ENCODE results near the gene GLB1L3.

The GLB1L3 gene

GRCh38 chr11:134358165-134358855 lies 82.1 kb downstream of the GLB1L3 start:
- Histone ChIP-seq H3K36me3 (ENCODE audit: control insufficient read depth in 2 of 2, insufficient read depth in 1 of 2, low read length in 2 of 2) (peaks cover 0 to 14% of the 10 kb centered on the region in 2 experiments; a peak in 1 of 3 replicates), H3K4me3 (ENCODE audit: low read depth, low read length) (no peak overlapping the region), H3K9me3 (ENCODE audit: control insufficient read depth, insufficient read depth, low read depth, low read length) (no peaks in the 10 kb centered on the region), H3K27ac (ENCODE audit: extremely low read depth, low read depth, low read length) (no peak overlapping the region), H3K4me1 (ENCODE audit: control insufficient read depth, insufficient read depth, low read length) (no peaks in the 10 kb centered on the region)
- POLR2A ChIA-PET = no interaction called here
- CTCF ChIA-PET = interaction anchor here (0.7 to 1.7 kb wide), 3 partner anchors 96 to 510 kb away, joined by 3 read pairs; no protein-coding TSS in a partner anchor
- TF ChIP-seq ZNF214 (tag by site-specific recombination; IDR thresholded peaks at IDR 0.05; ENCODE audit: borderline replicate concordance) = no peak
- TF ChIP-seq ZNF175 (tag by site-specific recombination; IDR thresholded peaks at IDR 0.05) = no peak
- no peak for TF ChIP-seq ZNF660 (tag by site-specific recombination; IDR thresholded peaks at IDR 0.05)
- no peak for TF ChIP-seq ZSCAN23 (tag by site-specific recombination; IDR thresholded peaks at IDR 0.05)
- TF ChIP-seq ZNF596 (tag by site-specific recombination; IDR thresholded peaks at IDR 0.05) = no peak
- no peak for TF ChIP-seq MYNN (tag by site-specific recombination; IDR thresholded peaks at IDR 0.05; ENCODE audit: borderline replicate concordance)
- TF ChIP-seq ZNF544 (tag by site-specific recombination; IDR thresholded peaks at IDR 0.05) = no peak
- TF ChIP-seq KLF7 (tag by site-specific recombination; IDR thresholded peaks at IDR 0.05; ENCODE audit: borderline replicate concordance) = no peak

- POLR2A ChIA-PET = no interaction called here
- H3K4me3 ChIP-seq (ENCODE audit: low read depth, low read length) = no peak overlapping the region
- CTCF ChIA-PET = interaction anchor here (0.6 to 1.7 kb wide), 7 partner anchors 12 to 510 kb away, joined by 3 to 4 read pairs (median 3); no protein-coding TSS in a partner anchor
- H3K4me1 ChIP-seq (ENCODE audit: control insufficient read depth, insufficient read depth, low read length) = no peaks in the 10 kb centered on the region
- H3K36me3 ChIP-seq (ENCODE audit: control insufficient read depth in 2 of 2, insufficient read depth in 1 of 2, low read length in 2 of 2) = peaks cover 0 to 14% of the 10 kb centered on the region in 2 experiments; a peak in 1 of 3 replicates
- H3K27ac ChIP-seq (ENCODE audit: extremely low read depth, low read depth, low read length) = no peak overlapping the region
- no peaks in the 10 kb centered on the region for H3K9me3 ChIP-seq (ENCODE audit: control insufficient read depth, insufficient read depth, low read depth, low read length)
- TF ChIP-seq ZNF391 (tag by site-specific recombination; IDR thresholded peaks at IDR 0.05; ENCODE audit: borderline replicate concordance, low read depth) (no peak), ZNF398 (tag by site-specific recombination; IDR thresholded peaks at IDR 0.05) (no peak), IKZF3 (tag by site-specific recombination; IDR thresholded peaks at IDR 0.05) (no peak), ZNF221 (tag by site-specific recombination; IDR thresholded peaks at IDR 0.05; ENCODE audit: borderline replicate concordance) (no peak), GLIS1 (tag by site-specific recombination; IDR thresholded peaks at IDR 0.05) (no peak), ZNF830 (tag by site-specific recombination; IDR thresholded peaks at IDR 0.05; ENCODE audit: low read depth) (no peak), ZNF585B (tag by site-specific recombination; IDR thresholded peaks at IDR 0.05) (no peak), HIC1 (tag by site-specific recombination; IDR thresholded peaks at IDR 0.05) (no peak), ZSCAN18 (tag by site-specific recombination; IDR thresholded peaks at IDR 0.05) (no peak), ZNF121 (tag by site-specific recombination; IDR thresholded peaks at IDR 0.05) (no peak), ZNF184 (tag by site-specific recombination; IDR thresholded peaks at IDR 0.05) (no peak), ZBTB49 (tag by site-specific recombination; IDR thresholded peaks at IDR 0.05; ENCODE audit: low read depth) (no peak), ZNF488 (tag by site-specific recombination; IDR thresholded peaks at IDR 0.05) (no peak), FEZF1 (tag by site-specific recombination; IDR thresholded peaks at IDR 0.05) (no peak), CTCF (tag by site-specific recombination; IDR thresholded peaks at IDR 0.05) (no peak)
These were observed 82.8 kb downstream of the GLB1L3 start for GRCh38 chr11:134358856-134359490.
